ENCODE measurements around the gene ZNF764.
"Not testable (repeated sequence)": the region's sequence is repeated elsewhere in the genome, so short reads cannot be mapped to it uniquely, and the experiment has no call there.

ZNF764 gene

DNA sequence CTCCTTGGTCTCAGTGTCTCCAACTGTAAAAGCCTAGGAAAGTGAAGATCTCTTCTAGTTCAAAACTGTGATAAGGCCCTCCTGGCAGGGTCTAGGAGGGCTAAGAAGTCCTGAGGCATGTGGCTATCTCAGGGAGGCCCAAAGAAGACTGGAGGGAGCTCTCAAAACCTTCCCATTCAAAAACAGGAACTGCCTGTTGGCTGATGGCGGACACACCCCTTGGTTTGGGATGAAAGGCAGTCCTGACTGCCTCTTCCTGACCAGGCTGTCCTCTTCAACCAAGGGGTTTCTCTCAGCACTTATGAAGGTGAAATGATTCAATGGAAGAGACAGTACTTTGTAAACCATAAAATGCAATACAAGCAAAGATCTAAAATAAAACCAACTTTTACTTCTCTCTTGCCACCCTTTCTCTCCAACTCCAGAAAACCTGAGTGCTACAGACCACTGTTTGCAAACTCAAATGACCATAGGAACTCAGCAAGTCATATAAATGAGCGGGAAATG, 4.7 kb downstream of the ZNF764 start:
- H3K36me3 ChIP-seq (ENCODE audit: insufficient read depth, low read length), result peaks cover 28% of the 10 kb centered on the region
- no peaks in the 10 kb centered on the region for H3K27me3 ChIP-seq (ENCODE audit: insufficient read depth, low read length)
- H3K9me3 ChIP-seq (ENCODE audit: low read length), result peaks cover 3% of the 10 kb centered on the region
- no peak overlapping the region for H3K4me3 ChIP-seq (ENCODE audit: low read length)
- H2AFZ ChIP-seq (ENCODE audit: low read depth, low read length), result no peak overlapping the region
- H3K4me1 ChIP-seq (ENCODE audit: insufficient read depth, low read length), result peaks cover 7% of the 10 kb centered on the region

DNA sequence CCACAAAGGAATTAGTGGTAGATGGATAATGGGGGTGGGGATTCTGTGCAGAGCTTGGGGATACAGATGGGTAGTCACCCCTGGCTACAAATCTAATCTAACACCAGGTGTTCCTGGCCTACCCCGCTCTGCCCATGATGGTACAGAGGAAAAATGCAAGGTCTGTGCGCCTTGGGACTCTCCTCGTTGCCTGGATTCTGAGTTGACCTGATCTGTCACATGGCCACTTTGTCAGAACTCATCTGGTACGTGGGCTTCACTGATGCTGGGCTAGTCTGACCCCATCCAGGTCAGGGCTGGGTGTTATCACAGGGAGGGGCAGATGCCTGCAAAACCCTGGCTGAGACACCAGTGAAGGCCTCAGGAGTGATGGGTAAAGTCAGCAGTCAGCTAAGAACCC, 5.2 kb downstream of the ZNF764 start:
- Histone ChIP-seq H3K27me3 (ENCODE audit: insufficient read depth, low read length) (no peaks in the 10 kb centered on the region), H2AFZ (ENCODE audit: low read depth, low read length) (no peak overlapping the region), H3K36me3 (ENCODE audit: insufficient read depth, low read length) (peaks cover 28% of the 10 kb centered on the region), H3K4me3 (ENCODE audit: low read length) (no peak overlapping the region), H3K9me3 (ENCODE audit: low read length) (peaks cover 3% of the 10 kb centered on the region), H3K4me1 (ENCODE audit: insufficient read depth, low read length) (peaks cover 7% of the 10 kb centered on the region)

DNA sequence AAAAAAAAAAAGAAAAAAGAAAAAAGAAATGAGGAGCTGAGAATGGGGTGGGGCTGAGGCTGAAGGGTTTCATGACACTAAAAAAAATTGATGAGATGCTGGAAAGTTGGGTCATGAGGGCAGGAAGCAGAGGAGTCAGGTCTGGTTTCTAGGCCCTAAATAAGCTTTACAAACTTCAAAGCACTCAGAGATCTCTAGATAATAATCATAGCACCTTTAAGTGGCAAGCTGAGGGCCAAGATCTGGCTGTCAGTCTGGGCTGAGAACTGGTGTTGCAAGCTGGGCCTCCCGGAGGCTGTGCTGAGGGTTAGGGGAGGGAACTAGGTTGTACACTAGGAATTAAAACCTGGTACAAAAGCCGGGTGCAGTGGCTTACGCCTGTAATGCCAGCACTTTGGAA, 6.4 kb downstream of the ZNF764 start:
- H3K36me3 ChIP-seq (ENCODE audit: insufficient read depth, low read length), result peaks cover 28% of the 10 kb centered on the region
- H3K4me3 ChIP-seq (ENCODE audit: low read length), result no peak overlapping the region
- H3K27me3 ChIP-seq (ENCODE audit: insufficient read depth, low read length), result no peaks in the 10 kb centered on the region
- peaks cover 3% of the 10 kb centered on the region for H3K9me3 ChIP-seq (ENCODE audit: low read length)
- H3K4me1 ChIP-seq (ENCODE audit: insufficient read depth, low read length), result no peaks in the 10 kb centered on the region
- H2AFZ ChIP-seq (ENCODE audit: low read depth, low read length), result no peak overlapping the region

DNA sequence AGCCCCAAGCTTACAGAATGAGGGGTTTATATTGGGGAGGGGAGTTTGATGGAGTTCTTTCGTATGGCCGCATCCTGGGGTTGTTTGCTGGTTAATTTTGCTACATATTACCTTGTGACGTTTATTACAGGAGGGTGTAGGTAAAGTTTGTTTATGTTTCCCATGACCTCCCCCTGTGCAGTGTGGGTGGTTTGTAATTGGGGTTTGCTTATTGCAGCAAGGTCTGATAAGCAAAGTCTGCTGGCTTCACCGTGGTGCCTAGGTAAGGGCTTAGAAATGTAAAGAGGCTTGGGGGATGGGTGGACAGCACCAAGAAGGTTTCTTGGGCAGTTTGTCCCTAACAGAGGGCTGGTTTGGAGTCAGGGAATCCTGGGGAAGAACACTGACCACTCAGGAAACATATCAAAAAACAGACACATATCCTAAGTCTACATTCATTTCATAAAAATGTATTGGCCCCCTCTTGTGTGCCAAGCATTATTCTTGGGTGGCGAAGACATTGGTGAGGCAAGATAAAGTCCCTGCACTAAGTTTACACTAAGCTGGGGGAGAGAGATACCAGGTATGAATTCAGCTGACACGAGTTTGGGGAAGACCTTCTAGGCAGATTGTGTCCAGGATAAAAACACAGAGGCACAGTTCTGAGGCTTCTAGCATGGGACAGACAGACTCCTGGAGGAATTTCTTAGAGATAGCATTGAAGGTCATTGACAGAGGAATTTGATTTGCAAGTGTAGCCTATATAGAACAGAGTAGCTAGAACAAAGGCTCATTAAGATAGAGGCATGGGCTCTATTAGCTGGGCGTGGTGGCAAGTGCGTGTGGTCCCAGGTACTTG, 9.5 kb downstream of the ZNF764 start:
- Histone ChIP-seq H2AFZ (ENCODE audit: low read depth, low read length) (no peak overlapping the region), H3K4me1 (ENCODE audit: insufficient read depth, low read length) (peaks cover 9% of the 10 kb centered on the region), H3K4me3 (ENCODE audit: low read length) (no peak overlapping the region), H3K36me3 (ENCODE audit: insufficient read depth, low read length) (peaks cover 4% of the 10 kb centered on the region), H3K27me3 (ENCODE audit: insufficient read depth, low read length) (no peaks in the 10 kb centered on the region), H3K9me3 (ENCODE audit: low read length) (peaks cover 3% of the 10 kb centered on the region)

DNA sequence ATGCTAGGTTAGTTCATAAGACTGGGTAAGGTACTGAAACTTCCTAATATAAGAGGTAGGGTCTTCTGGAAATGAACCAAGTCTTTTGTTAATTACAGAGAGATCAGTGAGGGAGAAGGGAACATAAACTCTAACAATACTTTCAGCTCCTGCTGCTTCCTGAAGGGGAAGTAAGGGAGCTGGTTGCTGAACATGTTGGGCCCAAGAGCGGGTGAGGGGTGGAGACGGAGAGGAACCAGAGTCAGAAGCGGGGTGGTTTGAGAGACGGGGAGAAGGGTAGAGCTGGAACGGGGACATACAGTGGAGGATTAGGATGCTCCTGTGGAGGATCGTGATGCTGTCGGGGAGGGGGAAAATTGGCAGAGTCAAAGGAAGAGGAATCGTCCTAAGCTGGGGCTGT, 12.1 kb downstream of the ZNF764 start:
- no peak overlapping the region for H3K4me3 ChIP-seq (ENCODE audit: low read length)

DNA sequence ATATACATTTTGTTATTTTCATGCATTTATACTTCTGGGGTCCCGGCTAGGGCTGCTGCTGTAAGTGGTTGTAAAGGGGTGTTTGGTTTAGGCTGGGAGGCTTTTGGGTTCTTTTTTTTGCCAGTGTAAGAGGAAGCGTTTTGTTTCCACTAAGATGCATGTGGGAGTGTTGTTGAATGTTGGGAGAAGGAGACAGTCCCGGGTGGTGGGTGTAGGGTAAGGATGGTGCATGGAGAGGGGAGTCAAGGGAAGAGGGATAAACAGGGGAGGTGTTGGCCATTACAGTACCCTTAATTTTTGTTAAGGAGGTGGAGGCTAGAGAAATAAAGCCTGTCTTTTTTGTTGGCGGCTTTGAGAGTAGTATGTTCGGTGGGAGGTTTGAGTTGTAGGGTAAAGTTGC, 15.1 kb downstream of the ZNF764 start:
- H3K9me3 ChIP-seq (ENCODE audit: low read length), result no peaks in the 10 kb centered on the region
- H3K36me3 ChIP-seq (ENCODE audit: insufficient read depth, low read length), result no peaks in the 10 kb centered on the region
- H3K4me3 ChIP-seq (ENCODE audit: low read length), result no peak overlapping the region
- H3K4me1 ChIP-seq (ENCODE audit: insufficient read depth, low read length), result peaks cover 23% of the 10 kb centered on the region
- H2AFZ ChIP-seq (ENCODE audit: low read depth, low read length), result no peak overlapping the region
- no peaks in the 10 kb centered on the region for H3K27me3 ChIP-seq (ENCODE audit: insufficient read depth, low read length)

More for the DNA sequence above, 12.1 kb downstream of the ZNF764 start:
- Histone ChIP-seq H3K9me3 (ENCODE audit: low read length) (no peaks in the 10 kb centered on the region), H3K27me3 (ENCODE audit: insufficient read depth, low read length) (no peaks in the 10 kb centered on the region), H2AFZ (ENCODE audit: low read depth, low read length) (no peak overlapping the region), H3K4me1 (ENCODE audit: insufficient read depth, low read length) (peaks cover 20% of the 10 kb centered on the region), H3K36me3 (ENCODE audit: insufficient read depth, low read length) (no peaks in the 10 kb centered on the region)

DNA sequence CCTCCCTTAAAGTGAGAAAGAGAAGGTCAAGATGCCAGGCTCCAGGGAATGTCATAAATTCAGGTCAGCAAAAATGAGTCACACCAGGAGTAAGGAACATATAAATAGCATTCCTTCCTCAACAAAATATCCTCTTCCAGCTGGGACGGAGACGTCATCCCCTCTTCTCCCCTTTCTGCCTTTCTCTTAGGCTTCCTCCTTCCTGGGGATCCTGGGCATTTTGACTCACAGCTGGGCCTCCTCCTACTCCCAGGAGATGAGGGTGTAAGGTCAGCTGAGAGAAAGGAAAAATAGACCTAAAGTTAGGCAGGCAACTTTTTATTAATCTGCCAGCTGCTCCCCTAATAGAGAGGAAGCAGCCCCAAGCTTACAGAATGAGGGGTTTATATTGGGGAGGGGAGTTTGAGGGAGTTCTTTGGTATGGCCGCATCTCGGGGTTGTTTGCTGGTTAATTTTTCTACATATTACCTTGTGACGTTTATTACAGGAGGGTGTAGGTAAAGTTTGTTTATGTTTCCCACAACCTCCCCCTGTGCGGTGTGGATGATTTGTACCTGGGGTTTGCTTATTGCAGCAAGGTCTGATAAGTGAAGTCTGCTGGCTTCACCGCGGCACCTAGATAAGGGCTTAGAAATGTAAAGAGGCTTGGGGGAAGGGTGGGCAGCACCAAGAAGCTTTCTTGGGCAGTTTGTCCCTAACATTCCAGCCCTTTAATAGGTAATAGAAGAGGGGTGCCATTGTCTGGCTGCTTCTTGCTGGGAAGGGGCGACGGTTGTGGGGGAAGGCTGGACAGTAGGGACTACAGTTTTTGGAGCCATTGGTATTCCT, 16.5 kb downstream of the ZNF764 start:
- no peaks in the 10 kb centered on the region for H3K9me3 ChIP-seq (ENCODE audit: low read length)
- H3K4me3 ChIP-seq (ENCODE audit: low read length), result no peak overlapping the region
- H3K4me1 ChIP-seq (ENCODE audit: insufficient read depth, low read length), result peaks cover 23% of the 10 kb centered on the region
- H2AFZ ChIP-seq (ENCODE audit: low read depth, low read length), result peak overlapping the region; percentile 43
- no peaks in the 10 kb centered on the region for H3K27me3 ChIP-seq (ENCODE audit: insufficient read depth, low read length)
- H3K36me3 ChIP-seq (ENCODE audit: insufficient read depth, low read length), result no peaks in the 10 kb centered on the region

DNA sequence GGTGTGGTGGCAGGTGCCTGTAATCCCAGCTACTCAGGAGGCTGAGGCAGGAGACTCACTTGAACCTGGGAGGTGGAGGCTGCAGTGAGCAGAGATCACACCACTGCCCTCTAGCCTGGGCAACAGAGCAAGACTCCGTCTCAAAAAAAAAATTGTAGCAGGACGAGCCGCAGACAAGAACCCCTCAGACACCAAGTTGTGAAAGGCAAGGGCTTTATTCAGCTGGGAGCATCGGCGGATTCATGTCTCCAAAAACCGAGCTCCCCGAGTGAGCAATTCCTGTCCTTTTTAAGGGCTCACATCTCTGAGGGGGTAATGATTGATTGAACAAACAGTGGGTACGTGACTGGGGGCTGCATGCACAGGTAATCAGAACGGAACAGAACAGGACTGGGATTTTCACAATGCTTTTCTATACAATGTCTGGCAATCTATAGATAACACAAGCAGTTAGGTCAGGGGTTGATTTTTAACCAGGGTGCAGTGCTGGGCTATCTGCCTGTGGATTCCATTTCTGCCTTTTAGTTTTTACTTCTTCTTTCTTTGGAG, 17.2 kb downstream of the ZNF764 start:
- not testable (repeated sequence) for H3K36me3 ChIP-seq (ENCODE audit: insufficient read depth, low read length); H3K4me3 ChIP-seq (ENCODE audit: low read length); H3K27me3 ChIP-seq (ENCODE audit: insufficient read depth, low read length); H3K9me3 ChIP-seq (ENCODE audit: low read length); H2AFZ ChIP-seq (ENCODE audit: low read depth, low read length)
- H3K4me1 ChIP-seq (ENCODE audit: insufficient read depth, low read length), result peaks cover 23% of the 10 kb centered on the region

DNA sequence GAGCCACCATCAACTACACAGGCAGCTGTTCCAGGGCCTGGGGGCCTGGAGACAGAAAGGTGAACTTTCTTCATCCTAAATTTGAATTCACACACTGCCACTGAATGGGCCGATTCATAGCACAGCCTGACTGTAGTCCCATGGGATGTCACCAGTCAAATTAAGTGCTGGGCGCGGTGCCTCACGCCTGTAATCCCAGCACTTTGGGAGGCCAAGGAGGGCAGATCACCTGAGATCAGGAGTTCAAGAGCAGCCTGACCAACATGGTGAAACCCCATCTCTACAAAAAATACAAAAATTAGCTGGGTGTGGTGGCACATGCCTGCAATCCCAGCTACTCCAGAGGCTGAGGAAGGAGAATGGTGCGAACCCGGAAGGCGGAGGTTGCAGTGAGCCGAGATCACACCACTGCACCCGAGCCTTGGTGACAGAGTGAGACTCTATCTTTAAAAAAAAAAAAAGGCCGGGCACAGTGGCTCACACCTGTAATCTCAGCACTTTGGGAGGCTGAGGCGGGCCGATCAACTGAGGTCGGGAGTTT, 18.1 kb downstream of the ZNF764 start:
- peaks cover 28% of the 10 kb centered on the region for H3K4me1 ChIP-seq (ENCODE audit: insufficient read depth, low read length)
- H3K27me3 ChIP-seq (ENCODE audit: insufficient read depth, low read length); H3K36me3 ChIP-seq (ENCODE audit: insufficient read depth, low read length); H3K4me3 ChIP-seq (ENCODE audit: low read length); H2AFZ ChIP-seq (ENCODE audit: low read depth, low read length); H3K9me3 ChIP-seq (ENCODE audit: low read length): not testable (repeated sequence)

DNA sequence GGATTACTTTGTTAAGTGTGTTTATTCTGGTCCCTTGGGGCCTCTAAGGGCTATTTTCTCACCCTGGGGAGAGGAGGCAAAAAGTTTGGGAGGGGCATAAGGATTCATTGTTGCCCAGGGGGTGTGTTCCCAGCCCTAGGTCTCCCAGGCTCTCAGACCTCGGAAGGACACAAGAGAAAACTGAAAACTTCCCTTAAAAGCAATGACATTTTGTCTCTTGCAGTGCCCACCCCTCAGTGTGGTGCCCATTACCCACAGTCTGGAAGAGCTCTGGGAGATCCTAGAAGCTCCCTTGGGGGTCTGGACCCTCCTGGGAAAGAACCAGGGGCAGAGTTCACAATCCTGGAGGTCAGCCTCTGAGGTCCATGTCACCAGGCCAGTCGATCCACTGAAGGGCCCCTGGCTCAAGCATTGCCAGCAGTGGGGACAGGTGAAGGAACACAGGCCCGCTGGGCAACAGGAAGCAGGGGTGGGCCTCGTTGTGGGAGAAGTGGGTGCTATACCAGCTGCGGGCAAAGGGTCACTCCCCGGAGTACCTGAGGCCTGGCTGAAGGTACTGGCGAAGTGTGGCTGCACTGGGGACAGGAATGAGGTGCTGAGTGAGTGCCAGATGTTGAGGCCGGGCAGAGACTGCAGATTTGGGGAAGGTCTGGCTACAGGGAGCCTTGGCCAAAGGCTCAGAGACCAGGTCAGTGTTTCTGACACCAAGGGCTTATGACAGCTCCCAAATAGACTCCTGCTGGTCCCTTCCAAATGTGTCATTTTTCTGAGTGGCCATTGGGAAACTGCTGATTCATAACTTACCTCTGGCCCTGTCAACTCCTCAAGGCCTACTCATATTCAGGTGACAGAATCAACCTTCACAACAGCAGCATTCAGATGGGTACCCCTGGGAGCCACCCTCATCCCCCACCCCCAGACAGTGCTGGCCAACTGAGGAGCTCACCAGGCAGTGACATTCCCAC, 18.9 kb downstream of the ZNF764 start:
- H3K4me3 ChIP-seq (ENCODE audit: low read length), result no peak overlapping the region

DNA sequence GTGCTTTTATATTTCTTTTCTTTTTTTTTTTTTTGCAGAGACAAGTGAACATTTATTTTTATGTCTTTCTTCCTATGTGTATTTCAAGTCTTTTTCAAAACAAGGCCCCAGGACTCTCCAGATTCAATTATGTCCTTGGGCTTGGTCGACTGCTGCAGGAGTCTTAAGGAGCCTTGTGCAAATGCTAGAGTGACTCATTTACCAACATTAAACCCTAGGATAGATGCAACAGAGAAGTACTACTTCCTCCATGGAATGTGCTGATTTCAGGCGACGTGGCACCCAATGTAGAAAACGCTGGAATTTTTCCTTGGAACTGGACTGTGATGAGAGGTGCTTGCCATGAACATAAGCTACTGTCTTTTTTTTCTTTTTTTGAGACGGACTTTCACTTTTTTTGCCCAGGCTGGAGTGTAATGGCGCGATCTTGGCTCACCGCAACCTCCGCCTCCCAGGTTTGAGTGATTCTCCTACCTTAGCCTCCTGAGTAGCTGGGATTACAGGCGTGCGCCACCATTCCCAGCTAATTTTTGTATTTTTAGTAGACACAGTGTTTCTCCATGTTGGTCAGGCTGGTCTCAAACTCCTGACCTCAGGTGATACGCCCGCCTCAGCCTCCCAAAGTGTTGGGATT, 21.7 kb downstream of the ZNF764 start:
- peaks cover 14% of the 10 kb centered on the region for H3K4me1 ChIP-seq (ENCODE audit: insufficient read depth, low read length)
- H3K9me3 ChIP-seq (ENCODE audit: low read length); H3K27me3 ChIP-seq (ENCODE audit: insufficient read depth, low read length); H3K4me3 ChIP-seq (ENCODE audit: low read length); H3K36me3 ChIP-seq (ENCODE audit: insufficient read depth, low read length); H2AFZ ChIP-seq (ENCODE audit: low read depth, low read length): not testable (repeated sequence)

More for the DNA sequence above, 18.9 kb downstream of the ZNF764 start:
- Histone ChIP-seq H3K27me3 (ENCODE audit: insufficient read depth, low read length) (no peaks in the 10 kb centered on the region), H2AFZ (ENCODE audit: low read depth, low read length) (no peak overlapping the region), H3K4me1 (ENCODE audit: insufficient read depth, low read length) (peaks cover 21% of the 10 kb centered on the region), H3K36me3 (ENCODE audit: insufficient read depth, low read length) (no peaks in the 10 kb centered on the region), H3K9me3 (ENCODE audit: low read length) (no peaks in the 10 kb centered on the region)

DNA sequence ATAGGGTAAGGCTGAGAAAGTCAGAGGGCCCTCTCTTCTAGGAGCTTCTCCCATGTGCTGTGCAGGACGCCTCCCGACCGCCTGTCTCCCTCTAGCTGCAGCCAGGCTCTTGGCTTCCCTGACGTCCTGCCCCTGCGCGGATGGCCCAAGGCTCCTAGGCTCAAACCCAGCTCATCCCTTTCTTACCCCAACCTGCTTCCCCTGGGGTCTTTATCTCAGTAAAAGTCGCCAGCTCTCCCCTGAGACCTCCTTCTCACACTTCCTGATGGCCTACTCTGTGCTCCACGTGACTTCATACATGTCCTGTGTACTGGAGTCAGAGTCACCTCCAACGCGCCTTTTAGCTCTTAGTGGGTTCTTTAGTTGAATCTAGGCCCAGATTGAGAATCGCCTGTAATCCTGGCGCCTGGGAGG, 22.4 kb downstream of the ZNF764 start:
- H2AFZ ChIP-seq (ENCODE audit: low read depth, low read length), result peak overlapping the region; percentile 78
- H3K4me1 ChIP-seq (ENCODE audit: insufficient read depth, low read length), result peaks cover 7% of the 10 kb centered on the region
- H3K9me3 ChIP-seq (ENCODE audit: low read length), result no peaks in the 10 kb centered on the region
- H3K27me3 ChIP-seq (ENCODE audit: insufficient read depth, low read length), result no peaks in the 10 kb centered on the region
- no peaks in the 10 kb centered on the region for H3K36me3 ChIP-seq (ENCODE audit: insufficient read depth, low read length)
- H3K4me3 ChIP-seq (ENCODE audit: low read length), result peak overlapping the region; percentile 63

All from neuron (in vitro differentiated cells).